Fibroblast of lung (primary cell): ENCODE data around the gene ZDHHC20. TPM values are rescaled to one million over a fixed set of nuclear protein-coding genes. Genes with fewer than 3 reads are reported as not detected.

Experiments
- DNase-seq, 2 donors: peaks; one replicate each; pipeline versions ENCODE4 v3.0.0 to v3.0.0-alpha.2; 2010; ENCODE audit warnings: low read depth in 2 of 2
- H2AFZ ChIP-seq: 2 replicates; pipeline ENCODE4 v1.5.1; 2012; ENCODE audit warnings: low read length, control low read depth, inconsistent platforms
- H3K27ac ChIP-seq: 2 replicates; pipeline ENCODE4 v1.5.1; 2011; ENCODE audit warnings: low read length, control low read depth; ENCODE audit not compliant: insufficient read depth
- H3K27me3 ChIP-seq: 2 replicates; pipeline ENCODE4 v1.5.1; 2011; ENCODE audit warnings: mild to moderate bottlenecking, low read length; ENCODE audit not compliant: control insufficient read depth, insufficient read depth
- H3K36me3 ChIP-seq: 2 replicates; pipeline ENCODE4 v1.5.1; 2011; ENCODE audit warnings: low read length; ENCODE audit not compliant: control insufficient read depth, insufficient read depth
- H3K4me1 ChIP-seq: 2 replicates; pipeline ENCODE4 v1.5.1; 2011; ENCODE audit warnings: low read length; ENCODE audit not compliant: control insufficient read depth, insufficient read depth; ENCODE audit errors: extremely low read depth
- H3K4me2 ChIP-seq: 2 replicates; pipeline ENCODE4 v1.5.1; 2011; ENCODE audit warnings: low read length, control low read depth; ENCODE audit not compliant: insufficient read depth; ENCODE audit errors: extremely low read depth
- H3K4me3 ChIP-seq, 4 experiments: fragments of 200-600 bp in 1 of 4; sonication (generic) in 1 of 4; replicated peaks in 1 of 4; 2 replicates each; pipeline ENCODE4 v1.5.1; 2011 to 2016; ENCODE audit warnings: low read length in 4 of 4, low read depth in 3 of 4, mild to moderate bottlenecking in 3 of 4, control low read depth in 2 of 4, inconsistent platforms in 1 of 4, mixed read lengths in 1 of 4; ENCODE audit not compliant: insufficient read depth in 1 of 4; ENCODE audit errors: control extremely low read depth in 1 of 4
- H3K79me2 ChIP-seq: 2 replicates; pipeline ENCODE4 v1.5.1; 2012; ENCODE audit warnings: mild to moderate bottlenecking, low read length, inconsistent platforms; ENCODE audit not compliant: control insufficient read depth, insufficient read depth
- H3K9ac ChIP-seq: 2 replicates; pipeline ENCODE4 v1.5.1; 2011; ENCODE audit warnings: mild to moderate bottlenecking, low read length, control low read depth; ENCODE audit not compliant: insufficient read depth
- H3K9me3 ChIP-seq: 2 replicates; pipeline ENCODE4 v1.5.1; 2012; ENCODE audit warnings: low read depth, low read length; ENCODE audit not compliant: control insufficient read depth, insufficient read depth
- H4K20me1 ChIP-seq: 2 replicates; pipeline ENCODE4 v1.5.1; 2011; ENCODE audit warnings: low read length; ENCODE audit not compliant: control insufficient read depth, insufficient read depth; ENCODE audit errors: extremely low read depth
- EZH2 ChIP-seq: IDR thresholded peaks from 2 replicates; pipeline ENCODE4 v1.5.1; 2012; ENCODE audit warnings: low read length, control low read depth, mild to moderate bottlenecking; ENCODE audit errors: missing control alignments
- polyA plus RNA-seq, 2 donors: library from polyadenylated mRNA; depleted of rRNA in 1 of 2; stranded (reverse) in 1 of 2; unstranded in 1 of 2; fragments of >200 nt; gene quantifications; 2 replicates each; pipeline ENCODE4 v1.2.1, GENCODE V29; 2011 to 2012; ENCODE audit warnings: missing spikeins in 1 of 2
- total RNA-seq: library from RNA; depleted of rRNA; stranded (reverse); fragments of >200 nt; gene quantifications from 2 replicates; pipeline ENCODE4 v1.2.1, GENCODE V29; 2014
- TF ChIP-seq, protein P1 (sequence below), 2 donors: IDR thresholded peaks in 1 of 2; conservative IDR thresholded peaks in 1 of 2; 1 replicate in 1 of 2; 2 replicates in 1 of 2; pipeline ENCODE4 v1.5.1; 2011 to 2012; ENCODE audit warnings: low read length in 2 of 2, control low read depth in 1 of 2, inconsistent platforms in 1 of 2, low read depth in 1 of 2, mild to moderate bottlenecking in 1 of 2

Gene ZDHHC20
- total and polyA plus RNA-seq, 2 donors (not counting 1 experiment from before 2014, with no cell fraction given) = 69.3 to 81.6 TPM

GRCh38 chr13:21326155-21327031 is 132.7 kb downstream of the ZDHHC20 start:
- peak overlapping the region; percentile 52 for H3K4me2 ChIP-seq
- H3K4me3 ChIP-seq = peak overlapping the region in 3 of 4 experiments; percentile 8 to 53 (median 47)
- H3K79me2 ChIP-seq = no peaks in the 10 kb centered on the region
- DNase-seq = peak; percentile 24 to 46
- no peak overlapping the region for H3K27ac ChIP-seq
- no peaks in the 10 kb centered on the region for H4K20me1 ChIP-seq
- H3K9ac ChIP-seq = peak overlapping the region; percentile 3
- no peak for TF ChIP-seq EZH2
- TF ChIP-seq, protein P1, sequence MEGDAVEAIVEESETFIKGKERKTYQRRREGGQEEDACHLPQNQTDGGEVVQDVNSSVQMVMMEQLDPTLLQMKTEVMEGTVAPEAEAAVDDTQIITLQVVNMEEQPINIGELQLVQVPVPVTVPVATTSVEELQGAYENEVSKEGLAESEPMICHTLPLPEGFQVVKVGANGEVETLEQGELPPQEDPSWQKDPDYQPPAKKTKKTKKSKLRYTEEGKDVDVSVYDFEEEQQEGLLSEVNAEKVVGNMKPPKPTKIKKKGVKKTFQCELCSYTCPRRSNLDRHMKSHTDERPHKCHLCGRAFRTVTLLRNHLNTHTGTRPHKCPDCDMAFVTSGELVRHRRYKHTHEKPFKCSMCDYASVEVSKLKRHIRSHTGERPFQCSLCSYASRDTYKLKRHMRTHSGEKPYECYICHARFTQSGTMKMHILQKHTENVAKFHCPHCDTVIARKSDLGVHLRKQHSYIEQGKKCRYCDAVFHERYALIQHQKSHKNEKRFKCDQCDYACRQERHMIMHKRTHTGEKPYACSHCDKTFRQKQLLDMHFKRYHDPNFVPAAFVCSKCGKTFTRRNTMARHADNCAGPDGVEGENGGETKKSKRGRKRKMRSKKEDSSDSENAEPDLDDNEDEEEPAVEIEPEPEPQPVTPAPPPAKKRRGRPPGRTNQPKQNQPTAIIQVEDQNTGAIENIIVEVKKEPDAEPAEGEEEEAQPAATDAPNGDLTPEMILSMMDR (conservative IDR thresholded peaks at IDR 0.05 in 1 of 2, IDR thresholded peaks at IDR 0.05 in 1 of 2; ENCODE audit: low read depth in 1 of 2, low read length in 2 of 2) = no peak
- no peaks in the 10 kb centered on the region for H3K27me3 ChIP-seq
- H3K9me3 ChIP-seq = no peaks in the 10 kb centered on the region
- peak overlapping the region; percentile 17 for H2AFZ ChIP-seq
- no peaks in the 10 kb centered on the region for H3K4me1 ChIP-seq
- H3K36me3 ChIP-seq = no peaks in the 10 kb centered on the region

DNA sequence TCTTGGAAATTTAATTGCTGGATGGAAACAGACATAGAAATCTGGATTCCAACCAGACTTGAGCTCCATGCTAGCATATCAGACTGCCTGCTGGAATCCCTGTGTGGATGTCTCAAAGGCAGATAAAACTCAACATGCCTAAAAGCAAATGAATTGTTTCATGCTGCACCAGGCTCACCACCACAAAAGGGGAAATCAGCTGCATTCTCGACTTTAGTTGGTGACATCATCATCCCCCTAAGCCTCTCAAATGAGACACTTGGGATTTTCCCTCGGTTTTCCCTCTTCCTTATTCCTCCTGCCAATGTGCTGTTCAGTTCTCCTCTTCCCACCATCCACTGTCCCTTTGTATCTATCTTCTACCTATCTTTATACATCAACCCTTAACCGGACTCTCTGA is 134.3 kb downstream of the ZDHHC20 start:
- H3K27ac ChIP-seq = no peak overlapping the region
- H3K27me3 ChIP-seq = no peaks in the 10 kb centered on the region
- H3K36me3 ChIP-seq = no peaks in the 10 kb centered on the region
- no peak overlapping the region for H3K4me2 ChIP-seq
- TF ChIP-seq, protein P1 (conservative IDR thresholded peaks at IDR 0.05 in 1 of 2, IDR thresholded peaks at IDR 0.05 in 1 of 2; ENCODE audit: low read depth in 1 of 2, low read length in 2 of 2) = no peak
- TF ChIP-seq EZH2 = no peak
- no peak overlapping the region for H2AFZ ChIP-seq
- no peak for DNase-seq
- no peaks in the 10 kb centered on the region for H4K20me1 ChIP-seq
- no peak overlapping the region for H3K4me3 ChIP-seq
- H3K9ac ChIP-seq = no peak overlapping the region
- no peaks in the 10 kb centered on the region for H3K79me2 ChIP-seq
- no peaks in the 10 kb centered on the region for H3K9me3 ChIP-seq
- no peaks in the 10 kb centered on the region for H3K4me1 ChIP-seq

GRCh38 chr13:21322988-21323387 is 136.1 kb downstream of the ZDHHC20 start:
- Histone ChIP-seq H3K36me3 (no peaks in the 10 kb centered on the region), H3K4me3 (no peak overlapping the region), H3K27me3 (no peaks in the 10 kb centered on the region), H3K27ac (no peak overlapping the region), H4K20me1 (no peaks in the 10 kb centered on the region), H3K79me2 (no peaks in the 10 kb centered on the region), H3K4me2 (no peak overlapping the region), H3K9ac (no peak overlapping the region), H2AFZ (no peak overlapping the region), H3K4me1 (no peaks in the 10 kb centered on the region), H3K9me3 (no peaks in the 10 kb centered on the region)
- no peak for DNase-seq
- TF ChIP-seq, protein P1 (conservative IDR thresholded peaks at IDR 0.05 in 1 of 2, IDR thresholded peaks at IDR 0.05 in 1 of 2; ENCODE audit: low read depth in 1 of 2, low read length in 2 of 2) = no peak
- no peak for TF ChIP-seq EZH2

Other genes starting within 250 kb of the ZDHHC20 start
- 39.8 and 43.9 TPM in 2 replicates for gene MICU2, start 144.9 kb upstream of the ZDHHC20 start, total RNA-seq
- gene MICU2, start 144.9 kb upstream of the ZDHHC20 start, polyA plus RNA-seq = 34.5 and 43.3 TPM in 2 replicates
- 0.33 and 0.77 TPM in 2 replicates for gene FGF9, start 211.8 kb upstream of the ZDHHC20 start, total RNA-seq
- gene FGF9, start 211.8 kb upstream of the ZDHHC20 start, polyA plus RNA-seq = 0.06 and 0.07 TPM in 2 replicates